HG02973 (cell line): ENCODE results near the gene SPNS1.
"Not testable (repeated sequence)": the region's sequence is repeated elsewhere in the genome, so short reads cannot be mapped to it uniquely, and the experiment has no call there.

ENCODE experiments used
- ATAC-seq: cut with Tn5 transposase; IDR thresholded peaks from one replicate; pipeline ENCODE4 v1.9.1; 2021; ENCODE audit warnings: moderate library complexity; ENCODE audit not compliant: unreplicated experiment

SPNS1 gene, protein sequence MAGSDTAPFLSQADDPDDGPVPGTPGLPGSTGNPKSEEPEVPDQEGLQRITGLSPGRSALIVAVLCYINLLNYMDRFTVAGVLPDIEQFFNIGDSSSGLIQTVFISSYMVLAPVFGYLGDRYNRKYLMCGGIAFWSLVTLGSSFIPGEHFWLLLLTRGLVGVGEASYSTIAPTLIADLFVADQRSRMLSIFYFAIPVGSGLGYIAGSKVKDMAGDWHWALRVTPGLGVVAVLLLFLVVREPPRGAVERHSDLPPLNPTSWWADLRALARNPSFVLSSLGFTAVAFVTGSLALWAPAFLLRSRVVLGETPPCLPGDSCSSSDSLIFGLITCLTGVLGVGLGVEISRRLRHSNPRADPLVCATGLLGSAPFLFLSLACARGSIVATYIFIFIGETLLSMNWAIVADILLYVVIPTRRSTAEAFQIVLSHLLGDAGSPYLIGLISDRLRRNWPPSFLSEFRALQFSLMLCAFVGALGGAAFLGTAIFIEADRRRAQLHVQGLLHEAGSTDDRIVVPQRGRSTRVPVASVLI

GRCh38 chr16:28974437-28975157, at the start of gene SPNS1:
Gene SPNS1 (plus strand): TSS chr16:28974778. CDS start chr16:28975152, 374 bp downstream.
- ATAC-seq = peak; percentile 84

DNA sequence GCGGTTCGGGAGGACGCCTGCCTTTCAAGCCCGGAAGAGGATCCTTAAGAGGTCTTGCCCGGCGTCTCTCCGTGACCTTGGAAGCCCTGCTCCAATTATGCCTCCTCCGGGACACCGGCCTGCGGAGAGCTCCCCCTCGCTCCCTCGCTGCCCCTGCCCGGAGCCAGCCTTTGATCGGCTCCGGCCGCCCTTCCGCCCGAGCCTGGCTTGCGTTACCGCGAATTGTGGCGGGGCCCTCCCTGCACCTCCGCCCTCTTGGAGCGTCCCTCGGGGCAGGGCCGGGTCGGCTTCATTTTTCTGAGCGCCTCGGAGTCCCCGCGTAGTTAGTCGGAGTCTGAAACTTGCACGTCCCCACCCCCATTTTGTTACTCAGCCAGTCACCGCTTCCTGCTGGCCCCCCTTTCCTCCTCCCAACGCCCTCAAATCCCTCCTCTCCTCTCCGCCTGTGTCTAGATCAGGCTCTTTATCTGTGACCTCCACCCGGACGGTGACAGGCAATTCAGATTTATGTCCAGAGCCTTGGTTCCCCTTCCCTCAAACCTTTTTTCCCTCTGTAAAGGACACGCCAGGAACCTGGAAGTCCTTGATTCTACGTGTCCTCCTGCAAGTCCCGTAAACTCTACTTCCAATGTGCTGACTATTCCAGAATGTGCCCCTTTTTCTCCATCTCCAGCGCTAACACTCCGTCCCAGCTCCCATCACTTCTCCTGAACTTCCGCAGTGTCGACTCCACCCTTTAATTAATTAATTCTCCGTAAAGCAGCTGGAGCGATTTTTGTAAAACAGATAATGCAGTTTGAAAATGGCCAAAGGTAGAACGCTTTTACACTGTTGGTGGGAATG, 49.0 kb upstream of the SPNS1 start:
- ATAC-seq = peak; percentile 28

DNA sequence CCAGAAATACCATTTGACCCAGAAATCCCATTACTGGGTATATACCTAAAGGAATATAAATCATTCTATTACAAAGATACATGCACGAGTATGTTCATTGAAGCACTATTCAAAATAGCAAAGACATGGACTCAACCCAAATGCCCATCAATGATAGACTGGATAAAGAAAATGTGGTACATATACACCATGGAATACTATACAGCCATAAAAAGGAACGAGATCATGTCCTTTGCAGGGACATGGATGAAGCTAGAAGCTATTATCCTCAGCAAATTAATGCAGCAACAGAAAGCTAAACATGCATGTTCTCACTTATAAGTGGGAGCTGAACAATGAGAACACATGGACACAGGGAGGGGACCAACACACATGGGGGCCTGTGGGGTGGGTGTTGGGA, 48.3 kb upstream of the SPNS1 start:
- ATAC-seq = not testable (repeated sequence)

DNA sequence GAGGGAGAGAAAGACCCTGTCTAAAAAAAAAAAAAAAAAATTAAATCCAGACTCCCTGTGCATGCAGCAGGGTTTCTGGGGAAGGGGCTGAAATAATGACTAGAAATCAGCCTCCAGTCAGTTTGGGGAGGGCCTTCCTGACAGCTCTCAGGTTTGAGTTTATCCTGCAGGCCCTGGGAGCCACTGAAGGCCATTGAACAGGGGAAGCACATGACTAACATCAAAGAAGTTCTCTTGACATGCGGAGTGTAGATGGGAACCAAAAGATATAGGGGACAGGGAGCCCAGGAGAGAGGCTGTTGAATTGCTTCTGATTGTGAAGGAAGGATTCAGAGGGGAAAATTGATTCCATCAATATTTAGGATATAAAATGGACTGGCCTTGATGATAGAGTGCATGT, 46.8 kb upstream of the SPNS1 start:
- no peak for ATAC-seq

GRCh38 chr16:28930203-28930602, 44.4 kb upstream of the SPNS1 start:
- ATAC-seq = no peak

- ATAC-seq = no peak
Measured at GRCh38 chr16:28930652-28931051, 43.9 kb upstream of the SPNS1 start.

GRCh38 chr16:28931801-28932225, 42.8 kb upstream of the SPNS1 start, which contains the start of gene CD19:
Gene CD19 (plus strand): TSS chr16:28931971. CDS start chr16:28932001, 30 bp downstream.
- no peak for ATAC-seq

- ATAC-seq = no peak
Measured at GRCh38 chr16:28932339-28933141, 42.0 kb upstream of the SPNS1 start.

GRCh38 chr16:28933171-28933570, 41.4 kb upstream of the SPNS1 start:
- ATAC-seq = no peak

- ATAC-seq = no peak
Measured at GRCh38 chr16:28935346-28935745, 39.2 kb upstream of the SPNS1 start.

DNA sequence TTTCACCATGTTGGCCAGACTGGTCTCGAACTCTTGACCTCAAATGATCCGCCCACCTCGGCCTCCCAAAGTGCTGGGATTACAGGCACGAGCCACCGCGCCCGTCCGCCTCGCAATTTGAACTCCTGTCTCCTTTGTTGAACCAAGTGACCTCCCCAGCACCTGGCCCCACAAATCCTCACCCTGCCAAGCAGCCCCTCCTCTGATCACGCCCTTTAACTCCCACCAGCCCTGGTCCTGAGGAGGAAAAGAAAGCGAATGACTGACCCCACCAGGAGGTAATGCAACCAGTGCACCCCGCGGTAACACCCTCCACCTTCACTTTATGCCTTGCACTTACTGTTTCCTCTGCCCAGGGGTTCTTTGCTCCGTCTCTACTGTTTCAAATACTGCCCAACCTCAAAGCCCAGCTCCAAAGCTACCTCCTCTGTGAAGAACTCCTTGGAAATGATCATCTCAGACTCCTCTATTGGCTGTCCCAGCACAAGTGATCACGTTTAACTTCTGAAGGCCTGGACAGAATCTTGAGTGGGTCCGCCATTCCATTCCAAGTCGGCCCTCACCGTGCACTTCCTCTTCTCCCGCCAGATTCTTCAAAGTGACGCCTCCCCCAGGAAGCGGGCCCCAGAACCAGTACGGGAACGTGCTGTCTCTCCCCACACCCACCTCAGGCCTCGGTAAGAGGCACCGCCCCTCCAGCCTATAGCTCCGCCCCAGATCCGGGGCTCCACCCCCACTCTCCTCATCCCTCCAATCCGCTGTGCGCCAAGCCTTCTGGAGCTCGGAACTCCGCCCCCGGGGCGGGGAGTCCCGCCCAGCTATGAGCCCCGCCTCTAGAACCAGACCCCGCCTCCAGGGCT, 38.4 kb upstream of the SPNS1 start:
- ATAC-seq = peak; percentile 51

DNA sequence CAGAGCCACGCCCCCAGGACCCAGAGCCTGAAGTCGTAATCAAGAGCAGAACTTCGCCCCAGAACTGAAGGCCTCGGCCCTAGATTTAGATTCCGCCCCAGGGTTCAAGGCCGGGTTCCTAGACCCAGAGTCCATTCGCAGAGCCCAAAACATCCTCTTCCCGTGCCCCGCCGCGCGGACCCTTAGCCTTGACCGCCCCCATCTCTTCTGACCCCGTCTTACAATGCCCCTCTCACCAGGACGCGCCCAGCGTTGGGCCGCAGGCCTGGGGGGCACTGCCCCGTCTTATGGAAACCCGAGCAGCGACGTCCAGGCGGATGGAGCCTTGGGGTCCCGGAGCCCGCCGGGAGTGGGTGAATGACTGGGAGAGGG, 37.8 kb upstream of the SPNS1 start:
- no peak for ATAC-seq

GRCh38 chr16:28937222-28937876, 37.2 kb upstream of the SPNS1 start:
- ATAC-seq = no peak

- no peak for ATAC-seq
Measured at GRCh38 chr16:28938721-28939120, 35.9 kb upstream of the SPNS1 start.

DNA sequence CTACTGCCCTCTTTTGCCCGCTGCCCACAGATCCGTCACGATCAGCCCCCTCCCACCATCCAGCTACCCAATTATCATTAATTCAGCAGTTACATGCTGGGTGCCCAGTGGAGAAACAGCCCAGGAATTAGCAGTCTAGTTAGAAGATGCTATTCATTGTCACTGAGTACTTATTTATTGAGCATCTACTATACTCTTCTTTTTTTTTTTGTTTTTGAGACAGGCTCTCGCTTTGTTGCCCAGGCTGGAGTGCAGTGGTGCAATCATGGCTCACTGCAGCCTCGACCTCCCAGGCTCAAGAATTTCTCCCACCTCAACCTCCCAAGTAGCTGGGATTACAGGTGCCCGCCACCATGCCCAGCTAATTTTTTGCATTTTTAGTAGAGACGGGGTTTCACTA, 34.8 kb upstream of the SPNS1 start:
- ATAC-seq = not testable (repeated sequence)

DNA sequence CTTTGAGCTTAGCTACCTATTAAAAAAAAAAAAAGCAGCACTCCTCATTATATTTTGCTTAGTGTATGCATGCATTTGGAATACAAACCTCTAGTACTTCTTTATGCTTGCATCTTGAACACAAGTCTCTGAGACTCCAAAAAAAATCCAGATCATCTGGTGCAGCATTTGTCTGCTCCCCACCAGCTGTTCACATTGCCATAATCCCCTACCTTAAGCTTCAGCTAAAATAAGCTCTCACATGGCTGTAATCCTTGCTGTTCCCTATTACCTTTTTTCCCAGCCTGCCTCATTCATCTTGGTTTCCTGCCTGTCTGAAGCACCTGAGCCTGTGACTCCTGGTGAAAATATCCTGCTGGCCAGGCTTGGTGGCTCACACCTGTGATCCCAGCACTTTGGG, 31.3 kb upstream of the SPNS1 start:
- ATAC-seq = no peak

DNA sequence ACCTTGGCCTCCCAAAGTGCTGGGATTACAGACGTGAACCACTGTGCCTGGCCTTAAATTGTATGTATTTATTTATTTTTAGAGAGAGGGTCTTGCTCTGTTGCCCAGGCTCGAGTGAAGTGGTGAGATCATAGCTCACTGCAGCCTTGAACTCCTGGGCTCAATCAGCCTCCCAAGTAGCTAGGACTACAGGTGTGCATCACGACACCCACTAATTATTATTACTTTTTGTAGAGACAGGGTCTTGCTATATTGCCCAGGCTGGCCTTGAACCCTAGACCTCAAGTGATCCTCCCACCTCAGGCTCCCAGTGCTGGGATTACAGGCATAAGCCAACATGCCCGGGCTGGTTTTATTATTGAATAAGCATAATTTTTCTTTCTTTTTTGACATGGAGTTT, 27.9 kb upstream of the SPNS1 start:
- no peak for ATAC-seq

DNA sequence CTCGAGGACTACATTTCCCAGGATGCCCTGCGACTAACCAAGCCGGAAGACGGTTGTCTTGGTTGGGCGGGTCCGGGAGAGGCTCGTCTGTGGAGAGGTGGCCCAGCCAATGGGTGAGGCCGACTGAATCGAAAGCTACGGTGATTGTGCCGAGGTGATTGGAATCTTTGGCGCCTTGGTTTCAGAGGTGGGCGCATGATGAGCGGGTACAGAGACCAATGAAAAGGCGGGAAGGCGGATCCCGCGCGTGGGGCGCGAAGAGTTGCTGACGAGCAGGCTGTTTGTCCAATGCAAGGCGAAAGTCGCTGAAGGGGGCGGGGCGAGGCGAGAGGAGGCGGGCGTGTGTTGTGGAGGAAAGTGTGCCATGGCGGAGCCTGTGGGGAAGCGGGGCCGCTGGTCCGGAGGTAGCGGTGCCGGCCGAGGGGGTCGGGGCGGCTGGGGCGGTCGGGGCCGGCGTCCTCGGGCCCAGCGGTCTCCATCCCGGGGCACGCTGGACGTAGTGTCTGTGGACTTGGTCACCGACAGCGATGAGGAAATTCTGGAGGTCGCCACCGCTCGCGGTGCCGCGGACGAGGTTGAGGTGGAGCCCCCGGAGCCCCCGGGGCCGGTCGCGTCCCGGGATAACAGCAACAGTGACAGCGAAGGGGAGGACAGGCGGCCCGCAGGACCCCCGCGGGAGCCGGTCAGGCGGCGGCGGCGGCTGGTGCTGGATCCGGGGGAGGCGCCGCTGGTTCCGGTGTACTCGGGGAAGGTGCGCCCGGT, 23.7 kb upstream of the SPNS1 start, which contains the start of gene NFATC2IP:
NFATC2IP (plus strand) TSS at position 290 of the 762 bp plus-strand sequence; CDS start at position 365, 75 bp downstream.
- ATAC-seq = peak; percentile 92
